NB4 (cell line): Measurements from ENCODE around the gene DCAF6.

Experiments
- MAX ChIP-seq: IDR thresholded peaks from 2 replicates; pipeline ENCODE4 v1.6.1; 2011; ENCODE audit warnings: low read depth, low read length
- MYC ChIP-seq: IDR thresholded peaks from 2 replicates; pipeline ENCODE4 v1.6.1; 2011; ENCODE audit warnings: low read depth, low read length
- POLR2A ChIP-seq: IDR thresholded peaks from 2 replicates; pipeline ENCODE4 v1.6.1; 2011; ENCODE audit warnings: mild to moderate bottlenecking; ENCODE audit not compliant: insufficient read length; ENCODE audit errors: extremely low read depth
- TF ChIP-seq, protein P1 (sequence below): IDR thresholded peaks from one replicate; pipeline ENCODE4 v1.5.1; 2012; ENCODE audit warnings: low read depth, low read length

GRCh38 chr1:167911413-167911812 is 25.1 kb upstream of the DCAF6 start:
- TF ChIP-seq, protein P1, sequence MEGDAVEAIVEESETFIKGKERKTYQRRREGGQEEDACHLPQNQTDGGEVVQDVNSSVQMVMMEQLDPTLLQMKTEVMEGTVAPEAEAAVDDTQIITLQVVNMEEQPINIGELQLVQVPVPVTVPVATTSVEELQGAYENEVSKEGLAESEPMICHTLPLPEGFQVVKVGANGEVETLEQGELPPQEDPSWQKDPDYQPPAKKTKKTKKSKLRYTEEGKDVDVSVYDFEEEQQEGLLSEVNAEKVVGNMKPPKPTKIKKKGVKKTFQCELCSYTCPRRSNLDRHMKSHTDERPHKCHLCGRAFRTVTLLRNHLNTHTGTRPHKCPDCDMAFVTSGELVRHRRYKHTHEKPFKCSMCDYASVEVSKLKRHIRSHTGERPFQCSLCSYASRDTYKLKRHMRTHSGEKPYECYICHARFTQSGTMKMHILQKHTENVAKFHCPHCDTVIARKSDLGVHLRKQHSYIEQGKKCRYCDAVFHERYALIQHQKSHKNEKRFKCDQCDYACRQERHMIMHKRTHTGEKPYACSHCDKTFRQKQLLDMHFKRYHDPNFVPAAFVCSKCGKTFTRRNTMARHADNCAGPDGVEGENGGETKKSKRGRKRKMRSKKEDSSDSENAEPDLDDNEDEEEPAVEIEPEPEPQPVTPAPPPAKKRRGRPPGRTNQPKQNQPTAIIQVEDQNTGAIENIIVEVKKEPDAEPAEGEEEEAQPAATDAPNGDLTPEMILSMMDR, result no peak
- TF ChIP-seq POLR2A (no peak), MAX (no peak), MYC (no peak)
